NCI-H2081 (cell line): ENCODE data around the gene RNF13.

Experiments used
- DNase-seq, 2 experiments: peaks; one replicate each; lab custom pipeline; 2025; lab: John Stamatoyannopoulos, UW

RNF13 gene

DNA sequence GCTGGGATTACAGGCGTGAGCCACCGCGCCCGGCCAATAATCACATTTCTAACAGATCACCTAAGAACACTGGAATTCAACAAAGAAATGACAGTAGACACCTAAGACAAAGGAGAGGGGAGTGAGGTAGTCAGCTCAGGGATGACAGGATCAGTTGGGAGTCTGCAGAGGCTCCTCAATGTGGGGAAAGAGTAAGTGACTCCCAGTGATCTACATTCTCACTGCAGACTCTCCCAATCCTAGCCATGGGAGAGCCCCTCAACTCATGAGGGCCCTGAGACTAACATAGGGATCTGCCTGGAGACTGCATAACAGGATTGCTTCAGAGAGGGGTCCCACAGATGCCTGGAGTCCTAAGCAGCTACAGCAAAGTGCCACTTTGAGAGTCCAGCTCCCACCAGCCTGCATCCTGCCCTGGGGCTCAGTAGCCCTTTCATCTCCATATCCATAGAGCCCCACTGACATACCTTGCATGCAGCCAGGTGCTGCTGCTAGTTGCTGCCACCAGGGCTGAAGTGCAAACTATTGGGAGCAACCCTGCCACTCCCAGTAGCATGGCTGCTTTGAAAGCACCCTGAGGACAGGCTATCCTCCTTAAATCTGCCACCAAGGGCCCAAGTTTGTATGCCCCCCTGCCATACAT, 179.5 kb downstream of the RNF13 start:
- DNase-seq = no peak

DNA sequence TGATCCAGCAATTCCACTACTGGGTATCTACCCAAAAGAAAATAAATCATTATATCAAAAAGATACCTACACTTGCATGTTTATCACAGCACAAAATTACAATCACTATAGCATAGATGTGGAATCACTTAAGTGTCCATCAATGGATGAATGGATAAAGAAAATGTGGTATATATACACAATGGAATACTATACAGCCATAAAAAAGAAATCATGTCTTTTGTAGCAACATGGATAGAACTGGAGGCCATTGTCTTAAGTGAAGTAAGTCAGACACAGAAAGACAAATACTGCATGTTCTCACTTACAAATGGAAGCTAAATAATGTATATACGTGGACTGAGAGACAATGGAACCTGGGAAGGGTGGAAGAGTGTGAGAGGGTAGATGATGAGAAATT, 185.9 kb downstream of the RNF13 start:
- DNase-seq = no peak

DNA sequence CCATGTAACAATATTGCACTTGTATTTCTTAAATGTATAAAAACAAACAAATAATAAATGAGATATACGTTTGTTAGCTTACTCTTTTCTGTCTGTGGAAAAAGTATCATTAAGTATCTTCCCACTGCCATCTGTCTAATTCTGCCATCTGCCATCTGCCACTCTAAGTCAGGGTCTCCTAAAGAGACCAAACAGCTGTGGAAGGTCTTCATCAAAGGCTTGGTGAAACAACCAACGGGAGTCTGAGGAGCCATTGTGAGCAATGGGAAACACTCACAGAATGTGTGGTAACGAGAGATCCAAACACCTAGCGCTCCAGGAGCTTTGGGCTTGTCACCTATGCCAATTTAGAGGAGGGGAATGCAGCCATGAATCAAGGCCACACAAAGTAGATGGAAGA, 186.4 kb downstream of the RNF13 start:
- no peak for DNase-seq

DNA sequence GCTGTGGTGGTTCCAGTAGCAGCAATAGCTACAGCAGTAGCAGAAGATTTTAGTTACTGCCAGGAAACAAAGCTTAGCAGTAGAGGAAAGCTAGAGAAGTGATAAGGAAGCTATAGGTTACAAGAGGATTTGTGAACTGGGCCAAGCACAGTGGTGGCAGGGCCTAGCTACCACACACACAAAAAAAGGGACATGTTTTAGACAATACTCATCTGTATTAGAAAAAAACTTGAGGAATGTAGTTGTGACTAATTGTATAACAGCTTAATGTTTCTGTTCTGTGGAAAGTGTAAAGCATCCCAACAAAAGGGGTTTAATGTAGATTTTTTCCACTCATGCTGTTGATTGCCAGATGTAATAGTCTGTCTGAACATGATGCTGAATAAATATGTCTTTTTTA, 187.6 kb downstream of the RNF13 start:
- no peak for DNase-seq

DNA sequence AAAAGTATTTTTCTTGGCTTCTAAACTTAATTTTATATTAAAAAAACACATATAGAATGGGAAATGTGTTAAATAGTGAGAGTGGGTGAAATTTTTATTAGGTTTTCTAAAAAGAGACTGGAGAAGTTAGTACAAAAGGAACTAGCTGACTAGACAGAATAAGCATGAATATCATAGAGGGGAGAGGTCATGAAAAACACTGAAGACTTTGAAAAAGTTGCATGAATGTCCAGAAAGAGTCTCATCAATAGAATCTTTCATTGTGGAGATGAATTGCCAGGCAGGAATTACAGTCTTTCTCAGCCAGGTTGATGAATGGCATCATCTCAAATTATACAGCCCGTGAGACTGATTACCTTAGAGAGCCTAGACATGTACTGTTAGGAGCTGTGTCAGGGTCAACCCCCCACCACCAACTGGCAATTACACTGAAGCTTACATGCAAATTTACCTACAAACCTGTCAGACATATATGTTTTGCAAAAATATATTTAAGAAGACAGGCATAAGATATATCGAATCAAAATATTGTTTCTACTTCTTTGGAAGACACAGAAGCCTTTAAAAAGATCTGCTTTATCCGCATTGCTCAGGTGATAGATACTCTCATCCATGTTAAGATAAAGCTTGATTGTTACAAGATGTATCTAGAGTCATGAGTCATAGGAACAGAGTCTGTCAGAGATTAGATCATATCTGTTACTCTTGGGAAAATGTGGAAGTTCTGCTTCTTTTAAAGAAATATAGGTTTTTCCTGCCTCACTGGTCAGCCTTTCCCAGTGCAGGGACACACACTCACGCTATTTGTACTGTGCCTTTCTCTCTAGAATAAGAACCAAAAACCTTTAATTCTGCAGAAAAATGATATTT, 192.5 kb downstream of the RNF13 start:
- no peak for DNase-seq

DNA sequence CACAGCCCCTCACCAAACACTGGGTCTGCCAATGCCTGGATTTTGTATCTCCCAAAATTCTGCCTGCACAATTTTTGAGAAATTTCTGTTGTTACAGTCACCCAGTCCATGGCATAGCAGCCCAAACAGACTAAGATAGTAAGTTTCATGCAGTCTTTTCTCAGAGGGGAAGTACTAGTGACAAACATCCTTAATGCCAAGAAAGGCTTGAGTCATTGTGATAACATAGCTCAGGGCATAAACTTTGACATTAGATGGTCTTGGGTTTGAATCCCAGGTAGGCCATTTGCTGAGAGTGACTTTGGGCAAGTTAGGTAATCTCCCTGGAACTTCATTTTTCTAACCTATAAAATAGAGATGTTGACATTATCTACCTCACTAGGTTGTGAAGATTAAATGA, 193.8 kb downstream of the RNF13 start:
- no peak for DNase-seq
